ENCODE measurements around the gene ECE1.

Gene ECE1

GRCh38 chr1:21289700-21290545 lies at the start of gene ECE1:
Gene ECE1 (minus strand): TSS chr1:21290463. CDS start chr1:21290414, 49 bp downstream.
- Histone ChIP-seq H3K27me3 (ENCODE audit: insufficient read depth, low read length) (no peaks in the 10 kb centered on the region; the same call in 1 of the 2 replicates), H3K27ac (ENCODE audit: low read length) (no peak within 1 kb of the TSS), H3K4me3 (ENCODE audit: low read length) (peak within 1 kb of the TSS; percentile 79), H3K4me1 (ENCODE audit: insufficient read depth, low read length) (peaks cover 14% of the 10 kb centered on the region), H3K36me3 (ENCODE audit: insufficient read depth, low read depth, low read length) (no peaks in the 10 kb centered on the region), H3K9me3 (ENCODE audit: insufficient read depth, low read depth, low read length) (no peaks in the 10 kb centered on the region), H3K9ac (ENCODE audit: low read depth, low read length) (peak within 1 kb of the TSS; percentile 72; the same call in 1 of the 2 replicates)

GRCh38 chr1:21339356-21340229 lies 49.3 kb upstream of the ECE1 start:
- H3K9ac ChIP-seq (ENCODE audit: low read depth, low read length): no peak overlapping the region
- peaks cover 8% of the 10 kb centered on the region; the same call in 1 of the 2 replicates for H3K4me1 ChIP-seq (ENCODE audit: insufficient read depth, low read length)
- peaks cover 23% of the 10 kb centered on the region for H3K27me3 ChIP-seq (ENCODE audit: insufficient read depth, low read length)
- no peaks in the 10 kb centered on the region for H3K36me3 ChIP-seq (ENCODE audit: insufficient read depth, low read depth, low read length)
- H3K4me3 ChIP-seq (ENCODE audit: low read length): no peak overlapping the region
- H3K27ac ChIP-seq (ENCODE audit: low read length): no peak overlapping the region
- H3K9me3 ChIP-seq (ENCODE audit: insufficient read depth, low read depth, low read length): no peaks in the 10 kb centered on the region

- Histone ChIP-seq H3K9me3 (ENCODE audit: insufficient read depth, low read depth, low read length) (no peaks in the 10 kb centered on the region), H3K9ac (ENCODE audit: low read depth, low read length) (no peak overlapping the region), H3K27ac (ENCODE audit: low read length) (no peak overlapping the region), H3K27me3 (ENCODE audit: insufficient read depth, low read length) (peaks cover 14% of the 10 kb centered on the region), H3K4me3 (ENCODE audit: low read length) (no peak overlapping the region), H3K4me1 (ENCODE audit: insufficient read depth, low read length) (peaks cover 10% of the 10 kb centered on the region; the same call in 1 of the 2 replicates), H3K36me3 (ENCODE audit: insufficient read depth, low read depth, low read length) (no peaks in the 10 kb centered on the region)
These were observed 48.5 kb upstream of the ECE1 start for GRCh38 chr1:21338573-21339355.

- no peak overlapping the region for H3K27ac ChIP-seq (ENCODE audit: low read length)
These were observed 47.8 kb upstream of the ECE1 start for GRCh38 chr1:21337928-21338572.

GRCh38 chr1:21337454-21337927 lies 47.2 kb upstream of the ECE1 start:
- no peaks in the 10 kb centered on the region for H3K36me3 ChIP-seq (ENCODE audit: insufficient read depth, low read depth, low read length)
- no peak overlapping the region for H3K27ac ChIP-seq (ENCODE audit: low read length)
- peaks cover 14% of the 10 kb centered on the region; the same call in 1 of the 2 replicates for H3K4me1 ChIP-seq (ENCODE audit: insufficient read depth, low read length)
- H3K4me3 ChIP-seq (ENCODE audit: low read length): no peak overlapping the region
- no peak overlapping the region for H3K9ac ChIP-seq (ENCODE audit: low read depth, low read length)
- H3K9me3 ChIP-seq (ENCODE audit: insufficient read depth, low read depth, low read length): no peaks in the 10 kb centered on the region
- 0 out of 2 replicates have a peak, but pooled peaks cover 2% of the 10 kb centered on the region for H3K27me3 ChIP-seq (ENCODE audit: insufficient read depth, low read length)

More at GRCh38 chr1:21337928-21338572, 47.8 kb upstream of the ECE1 start:
- peaks cover 10% of the 10 kb centered on the region; the same call in 1 of the 2 replicates for H3K4me1 ChIP-seq (ENCODE audit: insufficient read depth, low read length)
- H3K4me3 ChIP-seq (ENCODE audit: low read length): no peak overlapping the region
- H3K36me3 ChIP-seq (ENCODE audit: insufficient read depth, low read depth, low read length): no peaks in the 10 kb centered on the region
- H3K9ac ChIP-seq (ENCODE audit: low read depth, low read length): no peak overlapping the region
- H3K27me3 ChIP-seq (ENCODE audit: insufficient read depth, low read length): peaks cover 7% of the 10 kb centered on the region; the same call in 1 of the 2 replicates
- no peaks in the 10 kb centered on the region for H3K9me3 ChIP-seq (ENCODE audit: insufficient read depth, low read depth, low read length)

GRCh38 chr1:21337010-21337437 lies 46.8 kb upstream of the ECE1 start:
- H3K27ac ChIP-seq (ENCODE audit: low read length): no peak overlapping the region
- H3K9ac ChIP-seq (ENCODE audit: low read depth, low read length): no peak overlapping the region
- H3K4me3 ChIP-seq (ENCODE audit: low read length): no peak overlapping the region
- H3K4me1 ChIP-seq (ENCODE audit: insufficient read depth, low read length): peaks cover 18% of the 10 kb centered on the region; the same call in 1 of the 2 replicates
- no peaks in the 10 kb centered on the region for H3K36me3 ChIP-seq (ENCODE audit: insufficient read depth, low read depth, low read length)
- H3K9me3 ChIP-seq (ENCODE audit: insufficient read depth, low read depth, low read length): no peaks in the 10 kb centered on the region
- H3K27me3 ChIP-seq (ENCODE audit: insufficient read depth, low read length): no peaks in the 10 kb centered on the region

GRCh38 chr1:21335750-21336224 lies 45.5 kb upstream of the ECE1 start:
- Histone ChIP-seq H3K27me3 (ENCODE audit: insufficient read depth, low read length) (no peaks in the 10 kb centered on the region), H3K9me3 (ENCODE audit: insufficient read depth, low read depth, low read length) (no peaks in the 10 kb centered on the region), H3K9ac (ENCODE audit: low read depth, low read length) (no peak overlapping the region), H3K36me3 (ENCODE audit: insufficient read depth, low read depth, low read length) (no peaks in the 10 kb centered on the region), H3K4me1 (ENCODE audit: insufficient read depth, low read length) (peaks cover 23% of the 10 kb centered on the region), H3K4me3 (ENCODE audit: low read length) (no peak overlapping the region), H3K27ac (ENCODE audit: low read length) (no peak overlapping the region)

- Histone ChIP-seq H3K4me3 (ENCODE audit: low read length) (peak overlapping the region; percentile 21; the same call in 1 of the 2 replicates), H3K27me3 (ENCODE audit: insufficient read depth, low read length) (no peaks in the 10 kb centered on the region), H3K27ac (ENCODE audit: low read length) (no peak overlapping the region), H3K4me1 (ENCODE audit: insufficient read depth, low read length) (peaks cover 25% of the 10 kb centered on the region), H3K9me3 (ENCODE audit: insufficient read depth, low read depth, low read length) (no peaks in the 10 kb centered on the region), H3K36me3 (ENCODE audit: insufficient read depth, low read depth, low read length) (no peaks in the 10 kb centered on the region), H3K9ac (ENCODE audit: low read depth, low read length) (no peak overlapping the region)
These were observed 44.9 kb upstream of the ECE1 start for GRCh38 chr1:21335088-21335691.

GRCh38 chr1:21334214-21335087 lies 44.2 kb upstream of the ECE1 start:
- Histone ChIP-seq H3K9me3 (ENCODE audit: insufficient read depth, low read depth, low read length) (no peaks in the 10 kb centered on the region), H3K4me1 (ENCODE audit: insufficient read depth, low read length) (peaks cover 24% of the 10 kb centered on the region), H3K36me3 (ENCODE audit: insufficient read depth, low read depth, low read length) (no peaks in the 10 kb centered on the region), H3K4me3 (ENCODE audit: low read length) (peak overlapping the region; percentile 21; the same call in 1 of the 2 replicates), H3K9ac (ENCODE audit: low read depth, low read length) (no peak overlapping the region), H3K27me3 (ENCODE audit: insufficient read depth, low read length) (no peaks in the 10 kb centered on the region), H3K27ac (ENCODE audit: low read length) (no peak overlapping the region)
